GM18498 (cell line): Measurements from ENCODE around the gene PACS2.

Source experiments
- ATAC-seq: cut with Tn5 transposase; IDR thresholded peaks from one replicate; pipeline ENCODE4 v1.9.1; 2021; ENCODE audit warnings: mild to moderate bottlenecking, moderate library complexity; ENCODE audit not compliant: unreplicated experiment

PACS2 gene

GRCh38 chr14:105366386-105367074, 52.0 kb downstream of the PACS2 start:
- no peak for ATAC-seq

- no peak for ATAC-seq
Measured at GRCh38 chr14:105367116-105368031, 52.8 kb downstream of the PACS2 start.

GRCh38 chr14:105368032-105368417, 53.5 kb downstream of the PACS2 start:
- ATAC-seq: no peak

- ATAC-seq: no peak
Measured at GRCh38 chr14:105368426-105368825, 53.9 kb downstream of the PACS2 start.

- ATAC-seq: no peak
Measured at GRCh38 chr14:105368910-105369652, 54.5 kb downstream of the PACS2 start.

GRCh38 chr14:105369653-105370040, 55.1 kb downstream of the PACS2 start:
- no peak for ATAC-seq

- ATAC-seq: no peak
Measured at GRCh38 chr14:105374389-105374788, 59.8 kb downstream of the PACS2 start.

GRCh38 chr14:105375635-105376057, 61.1 kb downstream of the PACS2 start:
- no peak for ATAC-seq

- ATAC-seq: no peak
Measured at GRCh38 chr14:105376521-105377440, 62.2 kb downstream of the PACS2 start.

- ATAC-seq: no peak
Measured at GRCh38 chr14:105377555-105378182, 63.1 kb downstream of the PACS2 start.

- ATAC-seq: no peak
Measured at GRCh38 chr14:105378199-105378598, 63.7 kb downstream of the PACS2 start.

- ATAC-seq: no peak
Measured at GRCh38 chr14:105378873-105379685, 64.5 kb downstream of the PACS2 start.

GRCh38 chr14:105379946-105380345, 65.4 kb downstream of the PACS2 start:
- ATAC-seq: no peak

GRCh38 chr14:105380756-105381155, 66.2 kb downstream of the PACS2 start:
- ATAC-seq: no peak

- ATAC-seq: no peak
Measured at GRCh38 chr14:105381446-105382342, 67.1 kb downstream of the PACS2 start.

GRCh38 chr14:105382343-105383082, 68.0 kb downstream of the PACS2 start:
- no peak for ATAC-seq

- ATAC-seq: no peak
Measured at GRCh38 chr14:105383083-105383730, 68.7 kb downstream of the PACS2 start.
